HCT116 (cell line): Measurements from ENCODE around the gene FAM133A. TPM values are rescaled to one million over a fixed set of nuclear protein-coding genes. Genes with fewer than 3 reads are reported as not detected.

ENCODE experiments used
- ATAC-seq: fragments of 200-7000 bp; cut with Tn5 transposase; 2 replicates; pipeline ENCODE4 v1.9.1; 2020; ENCODE audit warnings: mild to moderate bottlenecking, moderate library complexity
- BruUV-seq: library from RNA; stranded (reverse); fragments of 400-500 nt; replicated peaks from 2 replicates; lab custom pipeline; 2021; lab: Mats Ljungman, UMichigan
- CTCF ChIA-PET: fragments of 300-600 bp; sonication (Branson Sonifier 250); formaldehyde crosslinking; loops from one replicate; lab custom pipeline; 2021; ENCODE audit warnings: antibody characterized with exemption; lab: Charles Lee
- POLR2A ChIA-PET: fragments of 300-600, 350-600 bp; sonication (Branson Sonifier 250); formaldehyde crosslinking; loops from one replicate; lab custom pipeline; 2021; ENCODE audit warnings: antibody characterized with exemption; lab: Charles Lee
- RAD21 ChIA-PET, 2 experiments: fragments of 300-600 bp; sonication (Branson Sonifier 250); formaldehyde crosslinking; loops; one replicate each; lab custom pipeline; 2023; ENCODE audit warnings: low total read pairs in 2 of 2; ENCODE audit not compliant: uncharacterized antibody in 2 of 2, unreplicated experiment in 2 of 2, low non-redundant PET in 1 of 2; lab: Charles Lee
- DNase-seq: peaks from one replicate; pipeline ENCODE4 v3.0.0-alpha.2; 2010; ENCODE audit warnings: low read depth, low spot score
- H2AFZ ChIP-seq: fragments of 200-600 bp; shearing (Covaris generic), sonication (generic); 2 replicates; pipeline ENCODE4 v1.6.1; 2017; ENCODE audit warnings: low read depth, mixed run types, mixed read lengths, antibody characterized with exemption, low read length; ENCODE audit not compliant: poor library complexity, severe bottlenecking
- H3K27ac ChIP-seq: 2 replicates; pipeline ENCODE4 v1.5.1; 2012; ENCODE audit warnings: low read depth, low read length
- H3K27me3 ChIP-seq: fragments of 200-600 bp; sonication (generic); 2 replicates; pipeline ENCODE4 v1.6.1; 2016; ENCODE audit warnings: mixed run types, low read length, mixed read lengths; ENCODE audit not compliant: insufficient read depth
- H3K36me3 ChIP-seq, 2 experiments: fragments of 200-500 bp in 1 of 2; fragments of 200-600 bp in 1 of 2; sonication (Bioruptor generic) in 1 of 2; sonication (generic) in 1 of 2; 2 replicates each; pipeline versions ENCODE4 v1.5.1 to v1.6.1; 2014 to 2016; ENCODE audit warnings: low read length in 2 of 2, inconsistent platforms in 1 of 2, mixed read lengths in 1 of 2, mixed run types in 1 of 2; ENCODE audit not compliant: insufficient read depth in 2 of 2, control insufficient read depth in 1 of 2
- H3K4me1 ChIP-seq, 2 experiments: fragments of 200-600 bp in 1 of 2; sonication (generic) in 1 of 2; 2 replicates each; pipeline versions ENCODE4 v1.5.1 to v1.6.1; 2012 to 2017; ENCODE audit warnings: low read length in 2 of 2, inconsistent platforms in 1 of 2, mild to moderate bottlenecking in 1 of 2, mixed read lengths in 1 of 2, mixed run types in 1 of 2, moderate library complexity in 1 of 2; ENCODE audit not compliant: insufficient read depth in 2 of 2, control insufficient read depth in 1 of 2
- H3K4me2 ChIP-seq: fragments of 200-600 bp; sonication (generic); 2 replicates; pipeline ENCODE4 v1.6.1; 2017; ENCODE audit warnings: mixed run types, low read length, mixed read lengths
- H3K4me3 ChIP-seq, 2 experiments: fragments of 200-600 bp in 1 of 2; sonication (generic) in 1 of 2; replicated peaks in 1 of 2; 2 replicates each; pipeline ENCODE4 v1.5.1; 2011 to 2016; ENCODE audit warnings: low read length in 2 of 2, control low read depth in 1 of 2, low read depth in 1 of 2, mild to moderate bottlenecking in 1 of 2, mixed read lengths in 1 of 2, mixed run types in 1 of 2
- H3K79me2 ChIP-seq: fragments of 200-600 bp; sonication (generic); 2 replicates; pipeline ENCODE4 v1.6.1; 2017; ENCODE audit warnings: mild to moderate bottlenecking, mixed run types, low read length, moderate library complexity, mixed read lengths; ENCODE audit not compliant: insufficient read depth
- H3K9ac ChIP-seq: fragments of 200-600 bp; sonication (generic); 2 replicates; pipeline ENCODE4 v1.6.1; 2016; ENCODE audit warnings: low read length, mixed read lengths
- H3K9me2 ChIP-seq: fragments of 200-600 bp; sonication (generic), shearing (Covaris generic); 2 replicates; pipeline ENCODE4 v1.6.1; 2017; ENCODE audit warnings: mixed run types, mild to moderate bottlenecking, moderate library complexity; ENCODE audit not compliant: insufficient read depth
- H3K9me3 ChIP-seq, 2 experiments: fragments of 200-500 bp in 1 of 2; fragments of 200-600 bp in 1 of 2; sonication (Bioruptor generic) in 1 of 2; sonication (generic) in 1 of 2; 2 replicates each; pipeline ENCODE4 v1.6.1; 2014 to 2017; ENCODE audit warnings: low read length in 2 of 2, mixed read lengths in 2 of 2, inconsistent platforms in 1 of 2, low read depth in 1 of 2, mild to moderate bottlenecking in 1 of 2, mixed run types in 1 of 2, moderate library complexity in 1 of 2; ENCODE audit not compliant: control insufficient read depth in 1 of 2, insufficient read depth in 1 of 2
- H4K20me1 ChIP-seq: fragments of 200-600 bp; sonication (generic), shearing (Covaris generic); 2 replicates; pipeline ENCODE4 v1.6.1; 2017; ENCODE audit warnings: mixed run types, mild to moderate bottlenecking, moderate library complexity; ENCODE audit not compliant: insufficient read depth
- EZH2 ChIP-seq: fragments of 200-600 bp; sonication (generic); IDR thresholded peaks from 2 replicates; pipeline ENCODE4 v1.6.1; 2017; ENCODE audit warnings: antibody characterized with exemption, mixed run types
- EZH2phosphoT487 ChIP-seq: fragments of 200-600 bp; IDR thresholded peaks from 2 replicates; pipeline ENCODE4 v1.6.1; 2018; ENCODE audit warnings: antibody characterized with exemption, borderline replicate concordance
- POLR2A ChIP-seq: IDR thresholded peaks from 2 replicates; pipeline ENCODE4 v1.7.0; 2011; ENCODE audit warnings: borderline replicate concordance; ENCODE audit not compliant: insufficient read depth, insufficient read length; ENCODE audit errors: extremely low read depth
- POLR2AphosphoS5 ChIP-seq: IDR thresholded peaks from 2 replicates; pipeline ENCODE4 v1.6.1; 2011; ENCODE audit warnings: mild to moderate bottlenecking, low read depth, low read length, moderate library complexity
- SRF ChIP-seq: IDR thresholded peaks from 2 replicates; pipeline ENCODE4 v1.6.1; 2012; ENCODE audit warnings: low read depth
- TCF7L2 ChIP-seq: IDR thresholded peaks from 2 replicates; pipeline ENCODE4 v1.7.0; 2011; ENCODE audit warnings: borderline replicate concordance, inconsistent platforms; ENCODE audit not compliant: insufficient read depth, insufficient read length; ENCODE audit errors: extremely low read depth
- ZFX ChIP-seq: fragments of 450-650 bp; IDR thresholded peaks from 2 replicates; pipeline ENCODE4 v1.6.1; 2017
- ZNF274 ChIP-seq: fragments of 200-500 bp; sonication (Bioruptor generic); IDR thresholded peaks from 2 replicates; pipeline ENCODE4 v1.6.1; 2014; ENCODE audit warnings: mild to moderate bottlenecking, low read depth, low read length, inconsistent platforms
- intact Hi-C: fragments of 100-400 bp; cut with micrococcal nuclease; formaldehyde crosslinking; loops from 2 replicates; pipeline ENCODE4 v1.10.0; 2022
- total RNA-seq: library from RNA; stranded (reverse); gene quantifications from one replicate; pipeline ENCODE4 v1.2.1, GENCODE V29; 2021; ENCODE audit not compliant: unreplicated experiment
- TF ChIP-seq, protein P1 (sequence below): IDR thresholded peaks from 2 replicates; pipeline ENCODE4 v1.6.1; 2012

FAM133A gene
- total RNA-seq, 1 experiment from 2014 or later: not detected

DNA sequence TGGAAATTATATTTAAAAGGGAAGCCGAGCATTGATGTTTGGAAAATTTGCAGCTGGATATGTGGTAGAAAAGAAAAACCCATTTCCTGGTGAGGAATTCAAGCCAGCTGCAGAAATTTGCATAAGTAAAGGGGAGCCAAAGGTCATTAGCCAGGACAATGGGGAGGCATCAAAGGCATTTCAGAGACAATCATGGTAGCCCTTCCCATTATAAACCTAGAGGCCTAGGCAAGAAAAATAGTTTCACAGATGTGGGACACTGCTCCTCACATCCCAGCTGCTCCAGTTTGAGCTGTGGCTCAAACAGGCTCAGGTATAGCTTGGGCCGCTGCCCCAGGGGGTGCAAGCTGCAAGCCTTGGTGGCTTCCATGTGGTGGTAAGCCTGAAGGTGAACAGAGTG lies 36.4 kb upstream of the FAM133A start (continued):
- TF ChIP-seq TCF7L2: no peak

DNA sequence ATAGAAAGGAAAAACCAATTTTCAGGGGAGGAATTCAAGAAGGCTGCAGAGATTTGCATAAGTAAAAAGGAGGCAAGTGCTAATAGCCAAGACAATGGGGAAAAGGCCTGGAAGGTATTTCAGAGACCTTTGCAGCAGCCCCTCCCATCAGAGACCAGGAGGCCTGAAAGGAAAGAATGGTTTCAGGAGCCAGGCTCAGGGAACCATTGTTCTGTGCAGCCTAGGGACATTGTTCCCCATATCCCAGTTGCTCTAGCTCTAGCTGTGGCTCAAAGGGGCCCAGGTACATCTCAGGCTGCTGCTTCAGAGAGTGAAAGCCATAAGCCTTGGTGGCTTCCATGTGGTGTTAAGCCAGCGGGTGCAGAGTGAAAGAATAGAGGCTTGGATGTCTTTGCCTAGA lies 24.6 kb upstream of the FAM133A start:
- H3K9me2 ChIP-seq: no peaks in the 10 kb centered on the region
- intact Hi-C loops: no loop called here
- no peak for ATAC-seq

DNA sequence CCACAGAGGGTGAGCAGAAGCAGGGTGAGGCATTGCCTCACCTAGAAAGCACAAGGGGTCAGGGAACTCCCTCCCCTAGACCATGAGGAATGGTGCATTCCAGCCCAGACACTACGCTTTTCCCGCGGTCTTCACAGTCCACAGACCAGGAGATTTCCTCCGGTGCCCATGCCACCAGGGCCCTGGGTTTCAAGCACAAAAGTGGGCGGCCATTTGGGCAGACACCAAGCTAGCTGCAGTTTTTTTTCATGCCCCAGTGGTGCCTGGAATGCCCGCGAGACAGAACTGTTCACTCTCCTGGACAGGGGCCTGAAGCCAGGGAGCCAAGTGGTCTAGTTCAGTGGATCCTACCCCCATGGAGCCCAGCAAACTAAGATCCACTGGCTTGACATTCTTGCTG lies 13.4 kb upstream of the FAM133A start:
- Histone ChIP-seq H3K27me3 (no peaks in the 10 kb centered on the region), H3K27ac (no peak overlapping the region), H3K4me2 (no peak overlapping the region), H3K9ac (no peak overlapping the region), H3K79me2 (no peaks in the 10 kb centered on the region), H3K4me3 (no peak overlapping the region), H3K9me2 (no peaks in the 10 kb centered on the region), H4K20me1 (no peaks in the 10 kb centered on the region), H2AFZ (no peak overlapping the region), H3K4me1 (no peaks in the 10 kb centered on the region), H3K36me3 (no peaks in the 10 kb centered on the region), H3K9me3 (no peaks in the 10 kb centered on the region)
- CTCF ChIA-PET: no interaction called here
- intact Hi-C loops: no loop called here
- POLR2A ChIA-PET: no interaction called here
- no TSS peak for BruUV-seq
- DNase-seq (no peak), ATAC-seq (no peak)
- RAD21 ChIA-PET: no interaction called here
- TF ChIP-seq EZH2 (no peak), POLR2AphosphoS5 (no peak), ZNF274 (no peak), POLR2A (no peak), SRF (no peak), TCF7L2 (no peak), ZFX (no peak)

More for the DNA sequence above, 24.6 kb upstream of the FAM133A start:
- no peaks in the 10 kb centered on the region for H3K79me2 ChIP-seq
- no peaks in the 10 kb centered on the region for H3K4me1 ChIP-seq
- CTCF ChIA-PET: no interaction called here
- POLR2A ChIA-PET: no interaction called here
- H3K9ac ChIP-seq: no peak overlapping the region
- H3K27me3 ChIP-seq: no peaks in the 10 kb centered on the region
- H3K36me3 ChIP-seq: no peaks in the 10 kb centered on the region
- TF ChIP-seq EZH2phosphoT487 (no peak), ZFX (no peak)
- TF ChIP-seq, protein P1, sequence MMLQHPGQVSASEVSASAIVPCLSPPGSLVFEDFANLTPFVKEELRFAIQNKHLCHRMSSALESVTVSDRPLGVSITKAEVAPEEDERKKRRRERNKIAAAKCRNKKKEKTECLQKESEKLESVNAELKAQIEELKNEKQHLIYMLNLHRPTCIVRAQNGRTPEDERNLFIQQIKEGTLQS: no peak
- TF ChIP-seq, all 23 proteins: peak for 0
- Histone ChIP-seq H2AFZ (no peak overlapping the region), H4K20me1 (no peaks in the 10 kb centered on the region), H3K4me2 (no peak overlapping the region), H3K27ac (no peak overlapping the region), H3K9me3 (no peaks in the 10 kb centered on the region), H3K4me3 (no peak overlapping the region)
- no TSS peak for BruUV-seq
- RAD21 ChIA-PET: no interaction called here
- DNase-seq: no peak
